GM19397 (cell line): ENCODE measurements around the gene ABCA2.
"Not testable (repeated sequence)": the region's sequence is repeated elsewhere in the genome, so short reads cannot be mapped to it uniquely, and the experiment has no call there.

Experiments used
- ATAC-seq: cut with Tn5 transposase; IDR thresholded peaks from one replicate; pipeline ENCODE4 v1.9.1; 2021; ENCODE audit warnings: mild to moderate bottlenecking, moderate library complexity; ENCODE audit not compliant: unreplicated experiment

Gene ABCA2

DNA sequence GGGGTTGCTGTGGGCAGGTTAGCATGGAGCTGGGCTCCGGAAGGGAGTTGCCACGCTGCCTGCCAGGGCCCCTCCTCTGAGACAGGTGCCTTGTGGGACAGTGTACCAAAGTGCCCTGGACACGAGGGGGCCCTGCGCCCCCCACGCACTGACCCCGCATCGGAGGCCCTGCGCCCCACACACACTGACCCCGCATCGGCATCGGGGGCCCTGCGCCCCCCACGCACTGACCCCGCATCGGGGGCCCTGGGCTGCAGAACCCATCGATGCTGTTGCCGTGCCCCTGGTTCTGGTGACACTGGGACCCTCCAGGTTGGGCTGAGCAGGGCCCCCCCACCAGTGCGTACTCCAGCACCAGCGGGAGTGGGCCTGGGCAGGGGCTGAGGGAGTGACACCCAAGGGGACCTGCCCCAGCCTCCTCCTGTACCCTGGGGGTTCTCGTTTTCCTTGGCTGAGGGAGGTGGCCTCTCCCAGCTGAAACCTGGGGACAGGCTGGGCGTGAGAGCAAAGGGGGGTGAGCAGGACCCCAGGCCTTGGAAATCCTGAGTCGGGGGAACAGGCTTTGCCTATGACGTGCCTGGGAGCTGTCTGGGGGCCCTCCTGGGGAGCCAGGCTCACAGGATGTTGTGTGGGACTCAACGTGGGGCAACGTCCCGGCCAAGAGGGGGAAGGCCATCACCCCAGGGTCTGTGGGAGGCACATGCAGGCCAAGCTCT is 35.4 kb upstream of the ABCA2 start:
- no peak for ATAC-seq

DNA sequence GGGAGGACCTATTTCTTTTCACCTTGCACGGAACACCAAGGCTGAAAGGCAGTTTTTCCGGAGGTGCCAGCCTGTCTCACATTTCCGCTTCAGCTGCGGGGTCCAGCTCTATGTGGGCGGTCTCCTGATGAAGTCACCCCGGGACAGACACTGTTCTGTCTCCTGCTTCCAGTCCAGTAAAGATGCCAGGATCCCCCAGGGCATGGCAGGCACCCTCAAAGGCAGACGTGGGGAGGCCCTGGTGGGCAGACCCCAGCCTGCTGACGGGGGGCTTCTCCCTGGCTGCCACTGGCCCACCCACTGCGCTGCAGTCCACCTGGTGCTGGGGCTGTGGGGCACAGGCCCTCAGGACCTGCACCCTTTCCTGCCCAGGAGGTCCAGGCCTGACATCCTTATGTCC is 34.8 kb upstream of the ABCA2 start:
- ATAC-seq = not testable (repeated sequence)

- ATAC-seq = no peak
These were observed 34.3 kb upstream of the ABCA2 start for GRCh38 chr9:137062384-137062783.

- no peak for ATAC-seq
These were observed 30.6 kb upstream of the ABCA2 start for GRCh38 chr9:137058521-137059234.

DNA sequence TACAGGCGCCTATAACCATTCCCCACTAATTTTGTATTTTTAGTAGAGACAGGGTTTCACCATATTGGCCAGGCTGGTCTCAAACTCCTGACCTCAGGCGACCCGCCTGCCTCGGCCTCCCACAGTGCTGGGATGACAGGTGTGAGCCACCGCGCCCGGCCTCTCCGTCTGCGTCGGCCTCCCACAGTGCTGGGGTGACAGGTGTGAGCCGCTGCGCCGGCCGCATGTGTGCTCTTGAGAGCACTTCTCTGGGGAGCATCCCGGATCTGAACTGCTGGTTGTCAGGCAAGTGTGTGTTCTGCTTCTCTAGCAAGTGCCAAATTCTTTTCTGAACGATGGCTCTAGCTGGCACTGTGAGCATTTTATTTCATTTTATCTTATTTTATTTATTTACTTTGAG is 29.5 kb upstream of the ABCA2 start:
- no peak for ATAC-seq

DNA sequence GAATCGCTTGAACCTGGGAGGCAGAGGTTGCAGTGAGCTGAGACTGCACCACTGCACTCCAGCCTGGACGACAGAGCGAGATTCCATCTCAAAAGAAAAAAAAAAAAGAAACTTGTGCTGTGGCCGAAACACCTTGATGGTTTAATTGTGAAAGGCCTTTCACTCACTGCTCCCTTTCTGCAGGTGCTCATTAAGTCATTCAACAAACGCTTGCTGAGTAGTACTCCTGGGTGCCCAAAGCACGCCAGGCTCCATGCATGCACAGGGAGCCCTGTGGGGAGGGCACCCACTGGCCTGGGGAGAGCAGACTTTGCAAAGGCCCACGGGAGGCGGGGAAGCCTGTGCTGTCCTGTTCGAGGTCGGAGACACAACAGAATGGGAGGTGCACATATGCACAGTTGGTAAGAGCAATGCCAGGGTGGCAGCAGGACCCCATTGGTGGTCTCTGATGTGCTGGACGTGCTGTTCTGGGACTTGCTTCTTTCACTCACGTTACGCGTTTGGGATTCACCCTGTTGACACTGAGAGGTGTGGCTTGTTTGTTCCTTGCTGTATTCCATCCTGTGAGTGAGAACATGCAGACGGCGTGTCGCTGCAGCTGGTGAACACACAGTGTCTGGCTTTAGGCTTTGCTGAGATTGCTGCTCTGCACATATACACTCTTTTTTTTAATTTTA is 28.8 kb upstream of the ABCA2 start:
- ATAC-seq = no peak

DNA sequence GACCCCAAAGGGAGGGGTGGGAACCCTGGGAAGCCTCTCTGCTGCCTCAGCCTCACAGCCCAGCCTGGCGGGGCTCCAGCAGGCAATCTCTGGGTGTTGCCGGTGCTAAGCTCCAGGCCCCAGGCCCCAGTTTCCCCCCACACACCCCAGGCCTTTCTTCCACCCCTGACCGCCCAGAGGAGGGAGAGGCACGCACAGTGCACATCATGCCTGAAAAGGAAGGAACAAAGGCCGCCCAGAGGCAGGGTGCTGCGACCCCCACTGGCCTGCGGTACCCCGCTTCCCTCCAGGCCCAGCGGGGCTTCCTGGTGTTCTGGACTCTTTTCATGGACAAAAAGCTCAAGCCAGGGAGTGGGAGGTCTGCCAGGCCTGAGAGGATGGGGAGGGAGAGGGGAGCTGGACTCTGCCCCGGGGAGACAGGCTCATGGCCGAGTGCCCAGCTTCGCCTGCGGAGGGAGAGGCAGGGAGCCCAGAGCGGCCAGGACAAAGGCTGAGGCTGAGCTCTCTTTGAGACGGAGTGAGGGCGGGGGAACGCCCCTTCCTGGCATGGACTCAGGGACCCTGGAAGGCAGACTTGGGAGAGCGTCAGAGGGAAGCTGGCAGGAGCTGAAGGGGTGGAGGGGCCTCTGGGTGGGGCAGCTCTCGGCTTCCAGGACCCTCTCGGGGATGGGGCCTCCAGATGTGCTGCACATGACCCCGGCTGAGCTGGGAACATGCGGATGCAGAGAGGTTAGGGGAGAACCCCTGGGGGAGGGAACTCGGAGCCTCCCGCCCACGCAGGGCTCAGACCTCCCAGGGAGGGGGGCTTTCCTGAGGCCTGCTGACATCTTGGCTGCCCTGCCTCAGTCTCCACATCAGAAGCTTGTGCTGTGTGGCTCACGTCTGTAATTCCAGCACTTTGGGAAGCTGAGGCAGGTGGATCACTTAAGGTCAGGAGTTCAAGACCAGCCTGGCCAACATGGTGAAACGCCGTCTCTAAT is 27.6 kb upstream of the ABCA2 start:
- no peak for ATAC-seq

GRCh38 chr9:137054932-137055384 is 26.9 kb upstream of the ABCA2 start:
- ATAC-seq = no peak

GRCh38 chr9:137053944-137054931 is 26.2 kb upstream of the ABCA2 start, which contains the start of gene ENTPD2:
TSS of gene ENTPD2 (minus strand) at chr9:137054061. CDS start at chr9:137053997, 64 bp downstream.
- ATAC-seq = no peak

GRCh38 chr9:137052998-137053943 is 25.2 kb upstream of the ABCA2 start:
- no peak for ATAC-seq

DNA sequence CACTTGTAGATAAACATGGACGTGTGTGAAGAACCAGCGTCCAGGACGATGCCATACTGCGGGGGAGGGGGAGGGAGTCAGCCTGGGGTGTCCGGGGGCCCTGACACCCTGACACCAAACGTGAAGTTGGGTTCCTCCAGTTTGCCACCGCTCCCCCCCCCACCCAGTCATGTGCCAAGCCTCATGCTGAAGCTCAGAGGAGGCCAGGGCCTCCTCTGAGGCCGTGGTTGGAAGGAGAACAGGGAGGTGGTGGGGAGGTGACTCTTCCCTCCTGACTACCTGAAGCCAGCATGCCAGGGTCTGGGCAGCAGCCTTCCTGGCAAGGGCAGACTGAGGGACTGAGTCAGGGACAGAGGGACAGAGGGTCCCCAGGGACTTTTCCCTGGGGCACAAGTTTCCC is 24.3 kb upstream of the ABCA2 start:
- ATAC-seq = no peak

DNA sequence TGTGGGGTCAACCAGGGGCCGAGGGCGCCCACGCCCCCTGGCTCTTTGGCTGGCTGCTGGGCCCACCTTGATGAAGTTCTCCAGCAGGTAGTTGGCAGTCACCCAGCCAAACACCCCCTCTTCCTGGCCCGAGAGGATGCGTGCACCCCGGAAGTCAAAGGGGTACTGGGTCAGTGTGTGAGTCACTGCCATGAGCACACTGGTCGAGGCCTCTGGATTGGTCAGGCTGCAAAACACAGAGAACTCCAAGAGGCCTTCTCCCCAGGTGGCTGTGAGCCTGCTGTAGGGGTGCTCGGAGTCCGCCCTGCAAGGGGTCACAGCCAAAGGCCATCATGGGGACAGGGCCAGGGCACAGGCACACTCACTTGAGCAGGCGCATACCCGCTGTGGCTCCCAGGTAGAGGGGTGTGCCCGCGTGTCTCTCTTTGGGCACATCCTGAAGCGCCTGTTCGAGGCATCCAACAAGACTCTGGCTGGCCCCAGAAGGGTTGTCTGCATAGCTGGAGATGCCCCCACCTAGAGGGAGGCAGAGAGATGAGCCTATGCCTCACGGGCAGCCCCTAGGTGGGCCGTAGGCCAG is 23.2 kb upstream of the ABCA2 start:
- no peak for ATAC-seq

DNA sequence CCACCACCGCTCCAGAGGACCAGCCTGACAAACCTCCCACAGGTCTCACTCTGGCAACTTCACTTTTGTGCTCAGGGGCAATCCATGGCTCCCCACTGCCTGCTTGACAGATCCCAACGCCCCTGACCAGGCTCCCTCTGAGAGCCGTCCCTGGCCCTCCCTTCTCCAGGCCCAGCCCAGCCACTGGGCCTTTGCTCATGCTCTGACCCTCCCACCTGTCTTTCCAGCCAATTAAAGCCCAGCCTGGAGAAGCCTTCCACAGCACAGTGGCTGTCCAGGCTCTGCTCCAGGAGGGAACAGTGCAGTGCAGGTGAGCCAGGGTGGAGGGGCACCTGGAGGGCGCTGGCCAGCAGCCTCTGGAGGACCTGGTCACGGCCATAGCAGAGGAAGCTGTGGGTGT is 22.5 kb upstream of the ABCA2 start:
- ATAC-seq = no peak

- no peak for ATAC-seq
These were observed 21.8 kb upstream of the ABCA2 start for GRCh38 chr9:137049544-137050449.

DNA sequence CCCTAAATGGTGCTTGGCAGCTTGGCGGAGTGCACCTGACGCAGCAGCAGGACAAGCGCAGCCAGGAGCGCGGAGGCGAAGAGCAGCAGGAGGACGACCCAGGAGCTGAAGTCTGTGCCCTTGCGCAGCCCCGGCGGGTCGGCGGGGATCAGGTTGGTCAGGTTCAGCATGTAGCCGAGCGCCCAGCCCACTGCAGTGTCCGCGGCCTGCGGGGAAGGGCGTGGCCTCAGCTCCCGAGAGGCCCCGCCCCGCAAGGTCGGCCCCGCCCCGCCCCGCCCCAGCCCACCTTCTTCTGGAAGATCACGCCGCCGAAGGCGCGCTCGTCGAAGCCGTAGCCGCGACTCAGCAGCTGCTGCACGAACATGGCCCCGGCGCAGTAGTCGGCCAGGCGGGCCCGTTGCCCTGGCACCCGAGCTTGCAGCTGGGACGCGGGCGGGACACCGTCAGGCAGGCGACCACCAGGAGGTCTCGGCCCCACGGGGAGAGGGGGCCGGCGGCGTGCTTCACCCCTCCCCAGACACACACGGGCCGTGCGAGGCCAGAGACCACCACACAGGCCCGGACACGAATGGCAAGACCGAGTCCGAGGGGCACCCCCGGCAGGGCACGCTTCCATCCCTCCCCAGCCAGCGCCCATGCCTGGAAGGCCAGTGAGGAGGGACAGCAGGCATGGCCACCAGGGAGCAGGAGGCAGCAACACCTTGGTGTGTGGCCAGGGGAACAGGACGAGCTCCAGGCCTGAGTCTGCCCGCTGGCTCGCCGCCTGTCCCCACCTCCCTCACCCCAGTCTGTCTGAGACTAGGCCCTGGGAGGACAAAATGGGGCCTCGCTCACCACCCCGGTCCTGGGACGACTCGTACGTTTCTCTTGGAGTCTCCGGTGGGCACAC is 20.9 kb upstream of the ABCA2 start:
- no peak for ATAC-seq
